Uterus (tissue), 2 donors: ENCODE measurements around the gene VWA1.
"Not testable (repeated sequence)": the region's sequence is repeated elsewhere in the genome, so short reads cannot be mapped to it uniquely, and the experiment has no call there.

Experiments used
- CTCF ChIP-seq, 4 experiments: fragments of 200-600 bp in 2 of 4; fragments of 450-650 bp in 2 of 4; sonication (generic) in 2 of 4; IDR thresholded peaks; one replicate each; pipeline ENCODE4 v1.5.1; 2016 to 2019; ENCODE audit warnings: antibody characterized with exemption in 4 of 4, mild to moderate bottlenecking in 2 of 4, moderate library complexity in 1 of 4
- POLR2A ChIP-seq, 2 donors: fragments of 450-650 bp; IDR thresholded peaks; one replicate each; pipeline ENCODE4 v1.6.1; 2016; ENCODE audit warnings: antibody characterized with exemption in 2 of 2, mild to moderate bottlenecking in 1 of 2, moderate library complexity in 1 of 2

GRCh38 chr1:1459156-1459555 lies 23.7 kb downstream of the VWA1 start:
- TF ChIP-seq CTCF, POLR2A (IDR thresholded peaks at IDR 0.05): not testable (repeated sequence)
